T-cell (primary cell): ENCODE measurements around the gene SLC44A2. TPM values are rescaled to one million over a fixed set of nuclear protein-coding genes. Genes with fewer than 3 reads are reported as not detected.

Source experiments
- ATAC-seq, 4 experiments: fragments of 200-7000 bp in 3 of 4; fragments of 150-1000 bp in 1 of 4; cut with Tn5 transposase; replicated peaks in 1 of 4; 1 replicate in 3 of 4; 2 replicates in 1 of 4; pipeline ENCODE4 v1.10.0; 2021; ENCODE audit warnings: moderate library complexity in 3 of 4, mild to moderate bottlenecking in 2 of 4, moderate number of reproducible peaks in 1 of 4
- CTCF ChIA-PET, 2 donors: fragments of 300-600 bp; sonication (Branson Sonifier 250); formaldehyde crosslinking; loops; one replicate each; lab custom pipeline; 2022; ENCODE audit warnings: antibody characterized with exemption in 2 of 2; lab: Charles Lee
- POLR2A ChIA-PET, 2 donors: fragments of 300-600 bp; sonication (Branson Sonifier 250); formaldehyde crosslinking; loops; one replicate each; lab custom pipeline; 2022; ENCODE audit warnings: antibody characterized with exemption in 2 of 2; lab: Charles Lee
- DNase-seq, 35 experiments: peaks; one replicate each; pipeline versions ENCODE4 v3.0.0 to v3.0.0-alpha.2; 2013 to 2023
- H3K27ac ChIP-seq: one replicate; pipeline ENCODE4 v1.5.1; 2013; ENCODE audit warnings: low read length
- H3K27me3 ChIP-seq, 2 experiments: replicated peaks in 1 of 2; 1 replicate in 1 of 2; 2 replicates in 1 of 2; pipeline versions ENCODE4 v1.6.1 to v1.7.0; 2013; ENCODE audit warnings: low read length in 1 of 2, mixed read lengths in 1 of 2; ENCODE audit not compliant: control insufficient read depth in 2 of 2, insufficient read depth in 2 of 2; ENCODE audit errors: extremely low read depth in 1 of 2
- H3K36me3 ChIP-seq, 2 donors: 1 replicate in 1 of 2; 2 replicates in 1 of 2; pipeline versions ENCODE4 v1.6.1 to v1.7.0; 2013; ENCODE audit warnings: low read length in 1 of 2; ENCODE audit not compliant: control insufficient read depth in 2 of 2, insufficient read depth in 1 of 2; ENCODE audit errors: extremely low read depth in 1 of 2
- H3K4me1 ChIP-seq, 2 experiments: 1 replicate in 1 of 2; 2 replicates in 1 of 2; pipeline versions ENCODE4 v1.6.1 to v1.7.0; 2013; ENCODE audit warnings: low read length in 2 of 2, mixed read lengths in 1 of 2; ENCODE audit not compliant: insufficient read depth in 2 of 2, control insufficient read depth in 1 of 2; ENCODE audit errors: extremely low read depth in 1 of 2
- H3K4me3 ChIP-seq, 2 donors: 1 replicate in 1 of 2; 2 replicates in 1 of 2; pipeline versions ENCODE4 v1.5.1 to v1.7.0; 2013; ENCODE audit warnings: mild to moderate bottlenecking in 2 of 2, low read length in 1 of 2, moderate library complexity in 1 of 2; ENCODE audit not compliant: control insufficient read depth in 1 of 2; ENCODE audit errors: extremely low read depth in 1 of 2
- H3K9me3 ChIP-seq: 2 replicates; pipeline ENCODE4 v1.7.0; 2013
- H3K27ac Mint-ChIP-seq, 2 donors: one replicate each; pipeline ENCODE4 v1.8.0; 2020 to 2021; ENCODE audit warnings: mild to moderate bottlenecking in 2 of 2, mixed read lengths in 2 of 2
- H3K27me3 Mint-ChIP-seq, 2 donors: one replicate each; pipeline ENCODE4 v1.8.0; 2021 to 2022; ENCODE audit warnings: mixed read lengths in 2 of 2
- H3K36me3 Mint-ChIP-seq: one replicate; pipeline ENCODE4 v1.8.0; 2021; ENCODE audit warnings: mixed read lengths
- H3K4me1 Mint-ChIP-seq, 3 donors: one replicate each; pipeline ENCODE4 v1.8.0; 2020 to 2022; ENCODE audit warnings: mixed read lengths in 3 of 3, mild to moderate bottlenecking in 1 of 3
- H3K4me3 Mint-ChIP-seq, 3 donors: one replicate each; pipeline ENCODE4 v1.8.0; 2020 to 2022; ENCODE audit warnings: mild to moderate bottlenecking in 3 of 3, mixed read lengths in 3 of 3, moderate library complexity in 3 of 3
- H3K9me3 Mint-ChIP-seq, 3 donors: one replicate each; pipeline ENCODE4 v1.8.0; 2020 to 2022; ENCODE audit warnings: mixed read lengths in 3 of 3
- WGBS: methylation state at CpG from one replicate; pipeline ENCODE4 v1.1.5; 2013; ENCODE audit warnings: missing lambda C conversion rate; ENCODE audit not compliant: insufficient coverage; 5-methylcytosine and 5-hydroxymethylcytosine counted together
- total RNA-seq, 35 experiments: library from RNA in 6 of 35; stranded (reverse) in 6 of 35; fragments of 120-200 nt in 1 of 35; gene quantifications; one replicate each; pipeline versions ENCODE4 v1.2.1 to v1.2.4 and lab custom pipeline; 2013 to 2026

Gene SLC44A2
- total RNA-seq (100 to 1,000 TPM; 204 to 228 (median 218) TPM), total RNA-seq (lab: John Stamatoyannopoulos, UW) (38.6 to 261 (median 165) reads per million in 29 experiments)
- 101 TPM for total RNA-seq (2013)

DNA sequence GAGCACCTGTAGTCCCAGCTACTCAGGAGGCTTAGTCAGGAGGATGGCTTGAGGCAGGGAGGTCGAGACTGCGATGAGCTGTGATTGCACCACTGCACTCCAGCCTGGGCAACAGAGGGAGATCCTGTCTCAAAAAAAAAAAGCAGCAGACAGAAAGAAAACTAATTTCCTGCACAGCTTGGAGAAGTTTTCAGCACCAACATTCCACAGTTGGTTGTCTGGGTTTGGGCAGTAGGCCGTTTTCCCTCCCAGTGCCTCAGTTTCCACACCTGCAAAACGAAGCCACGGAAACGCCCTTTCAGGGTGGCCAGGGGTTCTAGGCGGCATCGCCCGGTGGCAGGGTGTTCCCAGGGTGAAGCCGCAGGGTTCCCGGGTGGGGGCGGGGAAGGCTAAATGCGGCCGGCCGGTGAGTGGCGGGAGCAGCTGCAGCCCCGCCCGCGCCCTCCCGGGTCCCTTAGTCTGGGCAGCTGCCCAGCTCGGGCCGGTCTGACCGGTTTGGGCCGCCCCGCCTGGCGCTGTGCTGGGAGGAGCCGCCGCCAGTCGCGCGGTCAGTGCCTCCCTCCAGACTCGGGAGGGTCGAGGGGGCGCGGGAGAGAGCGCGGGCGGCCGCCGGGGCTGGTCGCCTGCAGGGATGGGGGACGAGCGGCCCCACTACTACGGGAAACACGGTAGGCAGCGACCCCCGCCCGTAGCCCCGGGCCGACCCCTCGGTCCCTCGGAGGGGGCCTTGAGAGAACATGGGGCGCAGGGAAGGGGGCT lies at the start of gene SLC44A2:
Gene SLC44A2 (plus strand): TSS at position 551 of the 759 bp plus-strand sequence. CDS start 81 bp downstream, at position 632.
- POLR2A ChIA-PET: interaction anchor here in 1 of 2 donors (0.7 kb wide), 1 partner anchor 14 kb away, joined by 5 read pairs; no protein-coding TSS in a partner anchor
- no peaks in the 10 kb centered on the region for H3K9me3 Mint-ChIP-seq
- Histone ChIP-seq H3K27me3 (no peaks in the 10 kb centered on the region), H3K9me3 (no peaks in the 10 kb centered on the region), H3K27ac (peak within 1 kb of the TSS; percentile 25), H3K4me1 (peaks cover 14 to 52% of the 10 kb centered on the region in 2 experiments), H3K4me3 (peak within 1 kb of the TSS in 1 of 2 donors; percentile 5), H3K36me3 (peaks cover 0 to 48% of the 10 kb centered on the region in 2 donors)
- H3K4me3 Mint-ChIP-seq: peak within 1 kb of the TSS in 1 of 3 donors; percentile 68
- peaks cover 17% of the 10 kb centered on the region for H3K36me3 Mint-ChIP-seq
- no peaks in the 10 kb centered on the region for H3K27me3 Mint-ChIP-seq
- WGBS: 96% methylated on average over 12 of the region's 53 CpGs
- H3K27ac Mint-ChIP-seq: peak within 1 kb of the TSS; percentile 79 to 89
- CTCF ChIA-PET: interaction anchor here in 1 of 2 donors (0.7 kb wide), 1 partner anchor 951 kb away, joined by 3 read pairs; no protein-coding TSS in a partner anchor
- ATAC-seq (peak in 1 of 4 experiments; percentile 19), DNase-seq (no peak)
- H3K4me1 Mint-ChIP-seq: peaks cover 41 to 49% (median 42%) of the 10 kb centered on the region in 3 donors

DNA sequence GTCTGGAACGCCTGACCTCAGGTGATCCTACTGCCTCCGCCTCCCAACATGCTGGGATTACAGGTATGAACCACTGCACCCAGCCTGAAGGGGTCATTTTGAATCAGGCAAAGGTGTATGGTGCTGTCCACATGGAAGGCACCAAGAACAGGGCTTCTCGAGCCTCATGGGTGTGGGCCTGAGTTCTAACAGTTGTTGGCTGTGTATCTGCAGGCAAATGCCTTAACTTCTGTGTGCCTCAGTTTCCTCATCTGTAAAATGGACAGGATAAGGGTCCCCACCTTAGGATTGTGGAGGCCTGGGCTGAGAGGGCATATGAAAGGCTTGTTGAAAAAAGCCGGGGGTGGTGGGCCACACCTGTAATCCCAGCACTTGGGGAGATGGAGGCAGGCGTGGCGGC lies 47.4 kb upstream of the SLC44A2 start:
- DNase-seq: no peak
- H3K4me1 Mint-ChIP-seq: peaks cover 0 to 6% (median 6%) of the 10 kb centered on the region in 3 donors
- H3K27me3 Mint-ChIP-seq: peaks cover 0 to 1% of the 10 kb centered on the region in 2 donors
- Histone ChIP-seq H3K27ac (no peak overlapping the region), H3K27me3 (peaks cover 0 to 9% of the 10 kb centered on the region in 2 experiments), H3K4me1 (peaks cover 0 to 10% of the 10 kb centered on the region in 2 experiments), H3K4me3 (no peak overlapping the region), H3K36me3 (no peaks in the 10 kb centered on the region), H3K9me3 (no peaks in the 10 kb centered on the region)
- POLR2A ChIA-PET: no interaction called here
- no peak overlapping the region for H3K27ac Mint-ChIP-seq
- ATAC-seq: no peak
- CTCF ChIA-PET: interaction anchor here in 1 of 2 donors (5.2 kb wide), 1 partner anchor 67 kb away, joined by 83 read pairs; no protein-coding TSS in a partner anchor
- H3K4me3 Mint-ChIP-seq: no peak overlapping the region
- no peaks in the 10 kb centered on the region for H3K36me3 Mint-ChIP-seq
- WGBS: 97% methylated on average over 4 of the region's 6 CpGs
- H3K9me3 Mint-ChIP-seq: no peaks in the 10 kb centered on the region

DNA sequence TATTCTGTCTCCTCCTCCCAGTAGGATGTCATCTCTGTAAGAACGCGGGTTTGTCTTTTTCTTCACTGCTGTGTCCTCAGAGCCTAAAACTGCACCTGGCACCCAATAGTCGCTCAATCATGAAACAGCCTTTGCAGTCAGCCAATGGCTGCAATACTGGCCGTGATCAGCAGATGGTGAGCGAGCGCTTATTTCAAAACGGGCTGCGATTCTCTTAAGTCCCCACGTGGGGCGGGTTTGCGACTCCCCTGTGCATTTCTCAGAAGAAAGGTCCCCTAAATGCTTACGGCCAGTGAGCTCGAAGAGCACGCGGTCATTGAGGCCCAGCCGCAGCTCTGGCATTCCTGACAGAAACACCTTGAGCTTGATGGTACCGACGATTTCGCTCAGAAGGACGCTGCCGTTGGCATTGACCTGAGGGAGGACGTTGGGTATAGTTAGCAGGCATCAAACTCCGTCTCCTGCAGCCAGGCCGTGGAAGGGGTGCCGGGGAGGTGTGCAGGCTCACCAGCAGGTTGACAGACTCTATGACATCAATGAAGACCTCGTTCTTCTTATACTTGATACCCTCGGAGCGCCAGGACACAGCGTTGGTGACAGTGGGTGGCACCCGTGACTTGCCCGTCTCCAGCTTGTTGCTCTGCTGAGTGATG lies 44.2 kb upstream of the SLC44A2 start:
- POLR2A ChIA-PET: interaction anchor here (0.6 to 0.8 kb wide), 5 partner anchors 53 to 1159 kb away, joined by 3 to 10 read pairs (median 4); no protein-coding TSS in a partner anchor
- peaks cover 11 to 14% (median 14%) of the 10 kb centered on the region in 3 donors for H3K4me1 Mint-ChIP-seq
- no peak overlapping the region for H3K27ac ChIP-seq
- DNase-seq: peak; percentile 73 to 94 (median 88)
- CTCF ChIA-PET: interaction anchor here (0.6 to 5.2 kb wide), 25 partner anchors 11 to 284 kb away, joined by 3 to 83 read pairs (median 4); partner anchors contain the start of genes DNM2 (in 1 of the 2), KRI1 (in 1 of the 2) and QTRT1 (in 1 of the 2)
- peak overlapping the region in 1 of 2 donors; percentile 3 for H3K4me3 ChIP-seq
- H3K36me3 ChIP-seq: no peaks in the 10 kb centered on the region
- WGBS: 15% methylated on average over 23 of the region's 31 CpGs
- peaks cover 0 to 1% of the 10 kb centered on the region in 2 donors for H3K27me3 Mint-ChIP-seq
- H3K27ac Mint-ChIP-seq: peak overlapping the region in 1 of 2 donors; percentile 34
- peaks cover 0 to 9% of the 10 kb centered on the region in 2 experiments for H3K27me3 ChIP-seq
- H3K9me3 Mint-ChIP-seq: no peaks in the 10 kb centered on the region
- H3K4me1 ChIP-seq: peaks cover 0 to 19% of the 10 kb centered on the region in 2 experiments
- no peaks in the 10 kb centered on the region for H3K9me3 ChIP-seq
- ATAC-seq: peak; percentile 91 to 98 (median 95)
- no peak overlapping the region for H3K4me3 Mint-ChIP-seq
- H3K36me3 Mint-ChIP-seq: no peaks in the 10 kb centered on the region

DNA sequence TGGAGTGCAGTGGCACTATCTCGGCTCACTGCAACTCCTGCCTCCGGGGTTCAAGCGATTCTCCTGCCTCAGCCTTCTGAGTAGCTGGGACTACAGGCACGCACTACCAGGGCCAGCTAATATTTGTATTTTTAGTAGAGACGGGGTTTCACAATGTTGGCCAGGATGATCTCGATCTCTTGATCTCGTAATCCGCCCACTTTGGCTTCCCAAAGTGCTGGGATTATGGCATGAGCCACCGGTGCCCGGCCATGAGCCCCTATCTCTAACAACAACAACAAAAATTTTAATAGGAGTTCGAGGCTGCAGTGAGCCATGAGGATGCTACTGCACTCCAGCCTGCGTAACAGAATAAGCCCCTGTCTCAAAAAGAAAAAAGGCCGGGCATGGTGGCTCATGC lies 43.3 kb upstream of the SLC44A2 start:
- H3K27ac Mint-ChIP-seq: no peak overlapping the region
- H3K36me3 Mint-ChIP-seq: no peaks in the 10 kb centered on the region
- Histone ChIP-seq H3K4me3 (no peak overlapping the region), H3K27ac (no peak overlapping the region), H3K36me3 (no peaks in the 10 kb centered on the region), H3K9me3 (no peaks in the 10 kb centered on the region), H3K27me3 (peaks cover 0 to 9% of the 10 kb centered on the region in 2 experiments), H3K4me1 (peaks cover 0 to 21% of the 10 kb centered on the region in 2 experiments)
- H3K27me3 Mint-ChIP-seq: peaks cover 0 to 1% of the 10 kb centered on the region in 2 donors
- WGBS: 97% methylated on average over 6 of the region's 13 CpGs
- POLR2A ChIA-PET: no interaction called here
- H3K4me1 Mint-ChIP-seq: peaks cover 11 to 16% (median 14%) of the 10 kb centered on the region in 3 donors
- H3K4me3 Mint-ChIP-seq: no peak overlapping the region
- CTCF ChIA-PET: interaction anchor here (0.6 to 5.2 kb wide), 14 partner anchors 8 to 283 kb away, joined by 3 to 83 read pairs (median 4); partner anchors contain the start of gene DNM2 (in 1 of the 2)
- ATAC-seq (no peak), DNase-seq (no peak)
- no peaks in the 10 kb centered on the region for H3K9me3 Mint-ChIP-seq

DNA sequence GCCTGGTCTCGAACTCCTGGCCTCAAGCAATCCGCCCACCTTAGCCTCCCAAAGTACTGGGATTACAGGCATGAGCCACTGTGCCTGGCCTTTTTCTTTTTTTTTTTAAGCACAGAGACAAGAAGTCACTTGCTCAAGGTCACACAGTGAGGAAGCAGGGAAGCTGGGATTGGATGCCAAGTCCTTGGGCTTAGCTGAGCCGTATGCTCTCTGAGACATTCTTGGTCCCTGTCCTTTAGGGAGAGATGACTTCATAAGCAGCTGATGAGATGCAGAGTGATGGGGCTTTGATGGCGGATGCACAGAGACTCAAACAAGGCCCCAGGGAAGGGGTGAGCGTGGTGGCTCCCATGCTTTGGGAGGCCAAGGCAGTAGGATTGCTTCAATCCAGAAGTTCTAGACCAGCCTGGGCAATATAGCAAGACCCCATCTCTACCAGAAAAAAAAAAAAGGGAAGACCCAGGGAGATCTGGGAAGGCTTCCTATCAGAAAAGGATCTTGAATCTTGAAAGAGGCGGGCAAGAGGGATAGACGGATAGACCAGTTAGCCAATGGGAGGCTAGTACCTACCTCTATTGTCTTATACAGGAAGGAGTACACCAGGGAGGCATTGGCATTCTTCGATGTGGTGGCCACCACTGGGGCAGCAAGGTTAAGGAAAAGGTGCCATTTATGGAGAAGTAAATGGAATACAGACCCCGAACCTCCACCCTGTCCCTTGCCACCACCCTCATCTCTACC lies 42.1 kb upstream of the SLC44A2 start:
- Mint-ChIP-seq H3K4me1 (peaks cover 20 to 21% (median 20%) of the 10 kb centered on the region in 3 donors), H3K36me3 (no peaks in the 10 kb centered on the region), H3K9me3 (peaks cover 0 to 7% (median 0%) of the 10 kb centered on the region in 3 donors), H3K27me3 (peaks cover 7 to 8% of the 10 kb centered on the region in 2 donors), H3K4me3 (no peak overlapping the region), H3K27ac (no peak overlapping the region)
- 100% methylated on average over 3 of the region's 9 CpGs for WGBS
- ATAC-seq (no peak), DNase-seq (no peak)
- Histone ChIP-seq H3K27me3 (peaks cover 3 to 11% of the 10 kb centered on the region in 2 experiments), H3K4me1 (peaks cover 0 to 23% of the 10 kb centered on the region in 2 experiments), H3K36me3 (no peaks in the 10 kb centered on the region), H3K4me3 (no peak overlapping the region), H3K27ac (no peak overlapping the region), H3K9me3 (no peaks in the 10 kb centered on the region)
- POLR2A ChIA-PET: no interaction called here
- CTCF ChIA-PET: interaction anchor here in 1 of 2 donors (0.5 to 5.2 kb wide), 3 partner anchors 62 to 89 kb away, joined by 3 to 83 read pairs (median 3); no protein-coding TSS in a partner anchor
